RPMI8226 (cell line): ENCODE measurements around the gene TWIST2.

Source experiments
- DNase-seq: peaks from one replicate; pipeline ENCODE4 v3.0.0-alpha.2; 2015

The TWIST2 gene

DNA sequence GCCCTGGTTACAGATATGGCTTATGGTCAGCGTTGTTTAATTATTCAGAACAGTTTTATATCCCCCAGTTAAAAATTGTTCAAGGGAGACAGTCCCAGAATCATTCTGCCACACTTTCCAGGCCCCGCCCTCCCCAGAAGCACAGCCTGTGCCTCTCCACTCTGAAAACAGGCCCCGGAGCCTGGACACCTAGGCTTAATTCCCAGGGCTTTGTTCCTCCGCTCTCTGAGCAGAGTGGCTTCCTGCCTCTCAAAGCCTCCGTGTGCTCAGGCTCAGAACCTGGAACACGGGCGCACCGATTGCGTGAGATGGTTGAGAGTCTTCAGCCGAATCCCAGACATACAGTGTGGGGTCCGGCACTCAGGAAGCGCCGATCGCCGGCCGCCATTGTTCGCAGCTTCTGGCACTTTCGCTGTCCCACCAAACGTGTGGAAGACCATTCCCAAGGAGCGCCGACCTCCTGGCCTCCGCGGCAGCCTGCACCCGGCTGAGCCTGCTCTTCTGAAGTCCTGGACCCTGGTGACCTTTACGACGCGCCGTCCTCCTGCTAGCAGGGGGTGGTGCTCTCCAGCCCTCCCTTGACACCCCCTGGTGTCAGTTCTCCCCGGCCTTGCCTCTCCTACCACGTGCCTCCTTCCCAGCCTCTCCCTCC, 45.6 kb downstream of the TWIST2 start:
- no peak for DNase-seq

DNA sequence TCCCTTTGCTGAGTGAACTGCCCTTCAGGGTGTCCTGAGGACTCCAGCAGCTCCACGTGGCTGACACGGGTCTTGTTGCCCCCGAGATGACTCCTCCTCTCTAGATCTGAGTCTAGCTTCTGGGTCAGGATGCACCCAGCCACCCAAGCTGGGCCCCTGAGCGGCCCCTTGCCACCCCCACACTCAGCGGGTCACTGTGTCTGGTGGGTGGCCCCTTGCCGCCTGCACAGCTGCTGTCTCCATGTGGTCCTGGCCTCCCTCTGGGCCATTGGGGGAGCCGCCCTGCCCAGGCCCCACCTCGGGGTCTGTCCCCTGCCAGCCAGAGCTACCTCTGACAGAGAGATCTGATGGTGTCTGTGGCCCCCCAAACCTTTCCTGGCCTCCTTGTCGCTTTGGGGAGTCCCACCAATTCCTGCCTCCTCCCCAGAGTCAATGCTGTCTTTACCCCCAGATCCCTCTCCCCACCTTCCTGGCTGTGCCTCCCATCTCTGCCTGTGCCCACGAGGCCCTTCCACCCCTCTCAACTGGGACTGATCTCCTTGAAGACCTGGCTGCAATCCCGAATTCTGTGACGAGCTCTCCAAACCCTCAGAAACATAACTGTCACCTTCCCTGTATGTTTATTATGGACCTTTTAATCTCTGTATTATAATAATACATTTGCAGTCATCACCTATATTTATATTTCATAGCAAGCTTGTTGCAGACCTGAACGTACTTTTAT, 46.5 kb downstream of the TWIST2 start:
- no peak for DNase-seq

DNA sequence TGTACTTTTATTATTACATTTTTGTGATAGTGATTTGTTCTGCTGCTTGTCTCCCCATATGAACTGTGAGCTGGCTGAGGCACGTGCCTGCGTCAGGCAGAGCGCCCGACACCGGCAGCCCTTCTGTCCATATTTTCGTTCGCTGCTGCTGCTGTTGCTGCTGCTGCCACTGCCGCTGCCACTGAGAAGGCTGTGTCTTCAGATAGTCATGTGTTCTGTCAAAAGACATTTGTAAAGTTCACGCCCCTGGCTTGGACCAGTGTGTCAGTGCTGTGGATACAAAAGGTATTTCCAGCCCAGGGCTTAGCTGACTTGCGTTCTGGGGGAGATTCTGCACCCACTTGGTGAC, 47.0 kb downstream of the TWIST2 start:
- DNase-seq, result no peak

DNA sequence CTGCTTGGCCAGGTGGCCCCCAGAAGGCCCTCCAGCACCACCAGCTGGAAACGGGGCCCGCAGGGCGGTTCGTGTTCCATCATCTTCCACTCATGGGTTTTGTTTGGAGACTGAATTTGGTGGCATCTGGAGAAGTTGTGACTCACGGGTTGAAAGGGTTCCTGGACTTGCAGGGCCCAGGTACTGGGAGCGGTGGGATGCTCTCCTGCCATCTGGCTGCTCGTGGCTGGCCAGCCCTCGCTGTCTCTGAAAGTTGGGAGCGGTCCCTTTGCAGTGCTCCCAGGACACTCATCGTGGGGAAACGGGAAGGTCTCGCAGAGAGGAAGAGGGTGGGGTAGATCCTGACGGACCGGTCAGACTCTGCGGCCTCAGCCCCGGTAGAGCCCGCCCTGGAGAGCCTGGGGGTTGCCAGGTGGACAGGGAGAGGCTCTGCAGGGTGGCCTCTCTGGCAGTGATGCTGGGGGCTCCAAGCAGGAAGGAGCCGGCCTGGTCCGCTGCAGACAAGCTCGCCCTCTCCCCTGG, 47.5 kb downstream of the TWIST2 start:
- no peak for DNase-seq

- DNase-seq, result no peak
Observed at GRCh38 chr2:238895891-238896600, 48.2 kb downstream of the TWIST2 start.

DNA sequence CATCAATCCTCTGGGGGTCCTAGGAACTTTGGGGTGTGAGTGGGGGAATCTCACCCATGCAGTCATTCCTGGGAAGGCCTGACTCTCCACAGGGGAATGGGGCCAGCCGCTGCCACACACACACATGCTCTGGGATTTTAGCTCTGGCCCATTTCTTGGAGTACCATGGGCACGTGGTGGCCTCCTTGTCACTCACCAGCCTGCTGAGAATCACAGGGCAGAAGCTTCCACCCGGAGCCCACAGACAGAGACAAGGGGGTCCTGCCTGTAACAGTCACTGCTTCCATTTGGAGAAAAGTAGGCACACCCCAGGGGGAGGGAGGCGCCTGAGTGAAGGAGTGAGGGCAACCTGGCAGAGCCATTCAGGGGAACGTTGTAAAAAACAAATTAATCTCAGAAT, 48.8 kb downstream of the TWIST2 start:
- no peak for DNase-seq

DNA sequence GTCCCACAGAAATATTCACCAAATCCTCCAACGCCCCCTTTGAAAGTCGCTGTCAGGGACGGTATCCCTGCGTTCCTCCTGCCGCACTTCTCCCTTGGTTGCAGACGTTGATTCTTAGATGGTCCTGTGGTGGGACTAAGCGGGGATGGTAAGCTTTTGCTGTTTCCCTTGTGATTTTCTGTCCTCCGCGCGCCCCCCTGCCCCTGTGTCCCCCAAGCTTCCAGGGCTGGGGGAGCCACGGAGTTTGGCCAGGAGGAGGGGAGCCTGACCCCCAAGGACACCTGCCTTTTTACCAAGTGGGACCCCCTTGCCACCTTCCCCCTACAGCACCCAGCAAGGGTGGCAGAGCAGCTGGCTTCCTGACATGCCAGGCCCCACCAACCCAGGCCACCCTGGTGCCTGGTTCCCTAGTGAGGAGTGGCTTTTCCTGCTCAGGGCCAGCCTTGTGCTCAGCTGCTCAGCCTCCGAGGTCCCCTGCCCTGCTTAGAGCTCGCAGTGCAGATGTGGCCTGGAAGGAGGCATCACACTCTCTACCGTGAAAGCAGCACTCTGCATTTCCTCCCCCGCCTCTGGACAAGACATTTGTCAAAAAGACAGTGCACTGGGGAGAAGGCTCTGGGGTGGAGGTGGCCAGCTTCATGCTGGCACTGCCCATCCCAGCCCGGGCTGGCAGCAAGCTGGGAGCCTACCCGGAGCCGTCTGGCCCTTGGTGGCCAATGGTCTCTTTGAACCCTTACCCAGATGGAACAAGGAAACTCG, 49.4 kb downstream of the TWIST2 start:
- DNase-seq, result no peak

- DNase-seq, result no peak
Observed at GRCh38 chr2:238897911-238898311, 50.0 kb downstream of the TWIST2 start.

DNA sequence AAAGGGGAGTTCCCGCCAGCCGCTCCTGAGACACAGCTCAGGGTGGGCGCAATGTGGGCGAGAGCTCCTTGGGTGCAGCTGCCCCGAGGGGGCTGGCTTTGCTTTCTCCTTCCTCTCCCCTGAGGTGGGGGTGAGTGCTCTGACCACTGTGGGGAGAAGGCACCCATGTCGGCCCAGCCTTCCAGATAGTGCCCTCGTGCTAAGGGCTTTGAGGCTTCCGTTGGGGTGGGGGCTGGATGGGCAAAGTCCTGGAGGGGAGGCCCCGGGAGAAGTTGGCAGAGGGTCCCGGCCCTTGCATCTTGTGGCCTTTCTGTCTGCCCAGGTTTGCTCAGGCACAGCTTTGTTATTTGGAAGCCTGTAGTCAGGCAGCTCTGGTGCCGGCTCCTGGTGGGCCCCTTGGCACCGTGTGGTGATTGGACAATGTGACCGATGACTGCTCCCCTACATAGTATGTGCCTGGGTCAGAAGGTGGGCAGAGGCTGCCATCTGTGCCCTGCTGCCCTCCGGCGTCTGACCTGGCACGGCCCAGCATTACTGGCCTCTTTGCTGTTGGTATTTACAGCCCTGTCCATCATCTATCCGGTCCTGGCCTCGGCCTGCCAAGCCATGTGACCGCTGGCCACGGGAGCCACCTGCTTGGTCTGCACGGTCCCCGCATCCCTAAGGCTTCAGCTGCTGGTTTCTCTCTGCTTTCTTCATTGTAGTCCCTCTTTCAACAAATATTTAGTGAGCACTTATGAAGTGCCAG, 50.8 kb downstream of the TWIST2 start:
- no peak for DNase-seq

DNA sequence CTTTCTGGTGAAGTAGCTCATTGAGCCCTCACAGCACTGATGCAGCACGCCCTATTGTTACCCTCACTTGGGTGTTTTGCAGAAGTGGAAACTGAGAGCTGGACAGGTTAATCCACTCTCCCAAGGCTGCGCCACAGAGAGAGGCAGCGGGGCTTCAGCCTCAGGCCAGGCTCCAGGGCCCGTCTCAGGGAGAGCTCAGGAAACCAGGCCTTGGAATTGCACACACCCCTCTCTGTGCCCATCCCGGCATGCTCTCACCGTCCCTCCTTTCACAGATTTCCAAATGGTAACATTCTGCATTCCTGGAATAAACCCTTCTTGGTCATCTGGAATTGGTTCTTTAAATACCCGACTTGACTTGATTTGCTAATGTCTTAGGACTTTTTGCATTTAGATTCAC, 51.5 kb downstream of the TWIST2 start:
- DNase-seq, result no peak

DNA sequence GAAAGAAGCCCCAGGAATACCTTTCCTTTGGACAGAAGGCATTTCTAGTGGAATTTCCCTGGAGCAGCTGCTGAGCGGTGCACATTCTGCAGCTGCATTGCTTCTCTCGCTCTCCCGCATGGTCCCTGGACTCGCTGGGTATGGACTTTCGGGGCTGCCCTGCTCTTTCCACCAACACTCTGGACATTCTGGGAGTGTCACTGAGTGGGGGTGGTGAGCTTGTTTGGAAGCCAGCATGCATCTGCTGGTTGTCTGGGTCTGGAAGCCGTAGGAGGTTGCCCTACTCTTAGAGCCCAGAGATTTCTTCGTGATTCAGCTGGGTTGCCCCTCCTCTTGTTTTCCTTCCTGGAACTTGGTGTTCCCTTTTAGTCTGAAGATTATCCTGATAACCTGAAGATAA, 52.6 kb downstream of the TWIST2 start:
- no peak for DNase-seq

DNA sequence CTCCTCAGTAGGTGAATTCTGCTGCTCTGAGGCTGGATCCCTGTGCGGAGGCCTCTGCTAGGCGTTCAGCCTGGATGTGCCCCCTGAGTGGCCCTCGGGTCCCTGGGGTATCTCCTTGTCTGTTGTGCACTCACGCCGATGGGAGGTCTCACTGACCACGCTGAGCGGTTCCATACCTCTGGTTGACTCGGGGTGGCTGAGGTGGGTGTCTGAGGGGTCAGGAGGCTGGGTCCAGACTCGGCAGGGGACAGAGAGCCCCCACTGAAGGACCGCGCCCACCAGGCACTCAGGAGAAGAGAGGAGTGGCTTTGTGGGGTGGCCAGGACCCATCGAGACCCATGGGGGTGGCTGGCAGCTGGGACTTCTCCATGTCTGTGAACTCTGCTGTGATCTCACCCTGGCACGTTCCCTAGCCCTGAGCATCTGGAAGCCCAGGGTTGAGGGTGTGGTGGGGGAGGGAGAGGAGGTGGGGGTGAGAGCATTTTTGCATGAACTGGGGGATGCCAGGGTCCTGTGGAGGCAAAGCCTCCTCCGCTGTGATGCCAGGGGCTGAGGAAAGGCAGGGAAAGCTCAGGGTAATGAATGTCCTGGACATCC, 53.7 kb downstream of the TWIST2 start:
- no peak for DNase-seq

- no peak for DNase-seq
Observed at GRCh38 chr2:238902285-238902684, 54.4 kb downstream of the TWIST2 start.

- DNase-seq, result no peak
Observed at GRCh38 chr2:238903141-238903540, 55.3 kb downstream of the TWIST2 start.

DNA sequence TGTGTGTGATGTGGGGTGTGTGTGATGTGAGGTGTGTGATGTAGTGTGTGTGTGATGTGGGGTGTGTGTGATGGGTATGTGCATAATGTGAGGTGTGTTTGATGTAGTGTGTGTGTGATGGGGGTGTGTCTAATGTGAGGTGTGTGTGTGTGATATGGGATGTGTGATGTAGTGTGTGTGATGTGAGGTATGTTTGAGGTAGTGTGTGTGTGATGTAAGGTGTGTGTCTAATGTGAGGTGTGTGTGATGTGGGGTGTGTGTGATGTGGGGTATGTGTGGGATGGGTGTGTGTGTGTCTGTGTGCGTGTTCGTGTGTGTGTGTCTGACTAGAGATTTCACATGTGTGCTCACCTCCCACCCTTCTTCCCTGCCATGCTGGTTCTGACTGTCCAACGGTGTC, 56.3 kb downstream of the TWIST2 start:
- DNase-seq, result no peak

GRCh38 chr2:238904716-238905115, 56.8 kb downstream of the TWIST2 start:
- no peak for DNase-seq

DNA sequence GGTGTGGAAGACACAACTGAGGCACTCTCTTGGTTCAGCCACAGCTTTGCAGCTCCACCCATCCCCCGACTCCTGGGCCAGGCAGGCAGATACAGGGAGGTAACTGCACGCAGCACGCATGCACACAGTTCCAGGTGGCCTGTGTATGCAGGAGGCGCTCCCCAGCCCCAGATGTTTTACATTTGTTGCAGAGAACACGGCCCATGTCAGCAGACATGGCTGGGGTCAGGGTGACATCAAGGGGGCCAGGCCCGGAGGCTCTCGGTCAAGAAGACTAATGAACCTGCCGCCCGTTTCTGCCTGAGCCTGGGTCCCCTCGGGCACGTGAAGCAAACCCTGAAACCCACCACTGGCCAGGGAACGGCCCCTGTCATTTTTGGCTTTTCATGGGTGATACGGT, 57.3 kb downstream of the TWIST2 start:
- no peak for DNase-seq

DNA sequence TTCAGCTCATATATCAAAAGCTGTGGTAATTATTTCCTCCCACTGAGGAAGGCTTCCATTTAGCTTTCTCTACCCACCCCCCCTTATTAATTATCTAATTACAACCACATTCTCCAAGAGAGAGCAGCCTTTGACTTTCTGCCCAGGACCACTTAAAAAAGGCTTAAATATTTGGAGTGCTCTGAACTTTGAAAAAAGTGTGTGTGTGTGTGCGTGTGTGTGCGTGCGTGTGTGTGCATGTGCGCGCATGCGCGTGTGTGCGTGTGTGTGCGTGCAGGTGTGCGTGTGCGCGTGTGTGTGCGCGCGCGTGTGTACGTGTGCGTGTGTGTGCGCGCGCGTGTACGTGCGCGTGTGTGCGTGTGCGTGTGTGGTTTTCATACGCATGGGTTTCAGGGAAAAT, 57.8 kb downstream of the TWIST2 start:
- no peak for DNase-seq

GRCh38 chr2:238906254-238906935, 58.5 kb downstream of the TWIST2 start:
- no peak for DNase-seq

- DNase-seq, result no peak
Observed at GRCh38 chr2:238906936-238907716, 59.2 kb downstream of the TWIST2 start.

- no peak for DNase-seq
Observed at GRCh38 chr2:238907717-238908173, 59.9 kb downstream of the TWIST2 start.
